NCI-H128 (cell line): ENCODE data around the gene NRXN3.
A peak's percentile ranks its signal among the peaks of the same experiment; 100 is the strongest.

Experiments
- DNase-seq: peaks from one replicate; lab custom pipeline; 2025; ENCODE audit not compliant: unreplicated experiment; lab: John Stamatoyannopoulos, UW

NRXN3 gene

GRCh38 chr14:79585845-79586244 is 1415.7 kb downstream of the NRXN3 start:
- no peak for DNase-seq

GRCh38 chr14:79586416-79586815 is 1416.2 kb downstream of the NRXN3 start:
- no peak for DNase-seq

DNA sequence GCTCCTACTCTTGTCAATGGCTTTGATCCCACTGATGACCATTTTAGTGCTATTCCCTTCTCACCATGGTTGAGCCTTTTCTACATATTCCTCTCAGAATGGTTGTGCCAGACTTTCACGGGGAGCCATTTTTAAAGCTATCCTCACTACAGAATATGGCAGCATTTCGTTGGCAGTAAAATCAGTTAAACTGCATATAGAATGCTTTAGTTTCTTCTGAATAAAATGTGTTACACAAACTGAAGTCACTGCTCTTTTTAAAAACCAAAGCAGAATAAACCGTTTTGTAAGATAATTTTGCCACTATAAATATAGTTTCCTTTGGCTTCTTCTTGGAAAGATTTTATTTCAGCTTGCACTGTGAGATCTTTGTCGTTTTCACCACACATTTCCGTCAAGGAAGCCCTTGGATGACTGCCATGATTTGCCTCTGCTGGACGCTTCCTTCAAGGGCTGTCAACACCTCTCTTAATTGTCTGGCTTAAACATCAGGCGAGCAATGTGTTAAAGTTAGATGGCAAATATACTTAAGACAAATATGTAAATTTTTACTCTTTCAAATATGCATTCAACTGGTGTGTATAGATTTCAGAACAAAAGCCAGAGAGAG is 1416.9 kb downstream of the NRXN3 start:
- no peak for DNase-seq

DNA sequence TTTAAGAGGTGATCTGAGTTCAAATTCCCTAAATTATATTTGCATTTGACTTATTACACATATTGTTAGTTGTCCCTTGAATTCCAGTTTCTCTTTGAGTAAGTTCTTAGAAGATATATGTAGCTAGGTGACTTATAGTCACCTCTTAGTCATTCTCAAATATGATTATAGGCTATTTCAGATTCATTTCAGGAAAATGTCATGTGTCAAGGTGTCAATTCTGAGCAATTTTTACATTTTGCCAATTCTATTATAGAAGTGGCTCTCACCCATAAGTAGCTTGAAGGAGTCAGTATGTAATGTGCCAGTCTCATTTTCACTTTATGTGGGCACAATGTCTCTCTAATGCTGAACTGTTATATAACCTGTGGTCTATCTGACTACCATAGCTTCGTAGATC is 1417.7 kb downstream of the NRXN3 start:
- DNase-seq = no peak

DNA sequence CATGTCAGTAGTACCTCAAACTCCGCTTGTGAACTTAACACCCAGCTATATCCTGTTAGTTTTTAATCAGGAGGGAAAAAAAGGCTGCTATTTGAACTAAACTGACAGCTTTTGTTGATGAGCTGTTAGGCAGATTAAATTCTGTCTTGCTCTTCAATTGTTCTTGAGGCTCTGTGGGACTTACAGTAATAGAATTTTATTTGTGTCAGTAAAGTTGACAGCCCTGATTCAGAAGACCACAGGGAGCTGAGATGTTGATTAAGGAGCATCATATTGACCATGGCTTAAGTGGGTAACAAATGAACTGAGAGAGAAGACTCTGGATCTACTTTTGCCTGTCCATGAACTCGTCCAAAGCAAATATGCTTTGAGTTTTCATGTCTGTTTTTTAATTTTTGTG is 1418.2 kb downstream of the NRXN3 start:
- no peak for DNase-seq

DNA sequence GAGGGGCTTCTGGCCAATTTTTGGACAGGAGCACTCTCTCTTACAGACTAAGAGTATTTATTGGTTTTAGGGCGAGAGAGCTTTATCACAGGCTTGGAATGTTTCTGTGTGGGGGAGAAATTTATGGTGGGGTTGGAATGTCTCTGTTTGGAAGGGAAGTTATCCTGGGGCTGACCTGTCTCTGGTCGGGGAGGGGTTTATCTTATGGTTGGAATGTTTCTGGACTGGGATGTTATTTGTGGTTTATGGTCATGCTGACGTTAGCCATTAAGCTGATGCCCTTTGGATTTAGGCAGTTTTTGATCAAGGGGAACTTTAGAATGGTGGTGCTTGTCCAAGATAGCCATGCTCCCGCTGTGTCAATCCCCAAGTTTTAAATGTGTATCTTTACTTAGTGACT is 1426.4 kb downstream of the NRXN3 start:
- no peak for DNase-seq

GRCh38 chr14:79597566-79597965 is 1427.4 kb downstream of the NRXN3 start:
- DNase-seq = no peak

DNA sequence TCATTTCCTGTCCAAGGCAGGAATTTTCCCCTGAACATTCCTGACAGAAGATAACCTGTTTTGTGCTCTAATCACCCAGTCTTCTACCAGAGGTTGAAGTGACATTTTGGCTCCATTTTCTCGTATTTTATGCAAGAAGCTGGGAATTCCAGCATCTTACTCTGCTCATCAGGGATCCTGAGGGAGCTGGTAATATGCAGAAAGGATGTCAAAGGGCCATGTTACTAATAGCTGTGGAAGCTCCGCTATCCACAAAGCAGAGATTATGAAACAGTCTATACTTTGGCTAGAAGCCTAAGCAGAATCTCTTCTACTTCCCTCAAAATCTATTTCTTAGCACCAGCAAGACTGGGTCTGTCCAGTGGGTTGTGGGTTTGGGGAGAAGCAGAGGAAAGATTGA is 1428.2 kb downstream of the NRXN3 start:
- DNase-seq = no peak

- no peak for DNase-seq
Observed at GRCh38 chr14:79599239-79599638, 1429.1 kb downstream of the NRXN3 start.

- no peak for DNase-seq
Observed at GRCh38 chr14:79600406-79600805, 1430.2 kb downstream of the NRXN3 start.

- DNase-seq = no peak
Observed at GRCh38 chr14:79601579-79601978, 1431.4 kb downstream of the NRXN3 start.

DNA sequence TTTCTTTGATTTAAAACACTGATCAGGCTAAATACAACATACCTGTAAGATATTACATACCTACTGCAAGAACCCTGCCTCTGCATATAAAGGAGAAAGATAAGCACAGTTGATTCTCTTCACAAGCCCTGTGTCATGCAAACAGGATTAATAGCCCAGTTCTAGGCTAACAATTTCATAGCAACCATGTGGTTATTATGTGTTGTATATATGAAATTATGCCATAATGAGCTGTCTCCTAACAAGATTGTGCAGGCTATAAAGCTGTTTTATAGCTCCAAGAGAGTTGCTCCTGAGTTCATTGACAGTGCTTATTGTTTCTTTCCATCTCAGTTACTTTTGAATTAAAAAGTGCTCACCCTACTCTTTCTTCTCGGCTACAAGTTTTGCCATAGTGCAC is 1431.9 kb downstream of the NRXN3 start:
- DNase-seq = no peak

DNA sequence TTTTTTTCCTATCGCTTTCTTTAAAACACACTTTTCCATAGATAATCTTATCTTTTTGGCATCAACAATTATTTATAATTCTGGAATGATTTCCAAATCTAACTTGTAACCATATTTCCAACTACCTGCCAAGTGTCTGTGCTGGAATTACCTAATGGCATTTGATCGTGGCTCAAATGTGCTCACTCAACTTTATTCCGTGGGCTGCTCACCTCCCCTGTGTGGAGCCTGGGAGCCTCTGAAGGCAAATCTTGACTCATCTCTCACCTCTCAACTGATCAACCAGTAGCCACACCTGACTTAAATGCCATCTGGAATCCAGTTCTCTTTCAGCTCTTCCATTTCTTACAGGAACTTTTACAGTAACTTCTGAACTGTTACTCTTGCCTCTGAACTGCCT is 1432.6 kb downstream of the NRXN3 start:
- no peak for DNase-seq

GRCh38 chr14:79605849-79606248 is 1435.7 kb downstream of the NRXN3 start:
- DNase-seq = peak; percentile 95

- DNase-seq = no peak
Observed at GRCh38 chr14:79608446-79608845, 1438.3 kb downstream of the NRXN3 start.

GRCh38 chr14:79613625-79614024 is 1443.5 kb downstream of the NRXN3 start:
- no peak for DNase-seq

DNA sequence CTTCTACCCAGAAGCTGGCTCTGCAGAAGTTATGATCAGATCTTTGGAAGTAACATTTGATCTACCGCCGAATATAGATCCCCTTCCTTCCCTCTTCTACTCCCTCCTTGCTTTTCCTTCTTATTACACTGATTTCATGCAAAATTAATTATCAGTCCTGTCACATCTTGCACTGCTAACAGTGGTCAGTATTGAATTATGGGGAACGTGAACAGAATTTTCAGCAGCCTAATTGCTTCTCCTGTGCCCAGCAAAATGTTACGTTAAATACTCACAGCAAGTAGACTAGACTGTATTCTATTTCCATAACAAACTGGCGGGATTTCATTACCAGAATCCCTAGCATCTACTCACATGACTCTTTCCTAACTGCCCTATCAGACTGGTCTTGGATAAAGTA is 1444.3 kb downstream of the NRXN3 start:
- no peak for DNase-seq

- DNase-seq = no peak
Observed at GRCh38 chr14:79627058-79627457, 1456.9 kb downstream of the NRXN3 start.

DNA sequence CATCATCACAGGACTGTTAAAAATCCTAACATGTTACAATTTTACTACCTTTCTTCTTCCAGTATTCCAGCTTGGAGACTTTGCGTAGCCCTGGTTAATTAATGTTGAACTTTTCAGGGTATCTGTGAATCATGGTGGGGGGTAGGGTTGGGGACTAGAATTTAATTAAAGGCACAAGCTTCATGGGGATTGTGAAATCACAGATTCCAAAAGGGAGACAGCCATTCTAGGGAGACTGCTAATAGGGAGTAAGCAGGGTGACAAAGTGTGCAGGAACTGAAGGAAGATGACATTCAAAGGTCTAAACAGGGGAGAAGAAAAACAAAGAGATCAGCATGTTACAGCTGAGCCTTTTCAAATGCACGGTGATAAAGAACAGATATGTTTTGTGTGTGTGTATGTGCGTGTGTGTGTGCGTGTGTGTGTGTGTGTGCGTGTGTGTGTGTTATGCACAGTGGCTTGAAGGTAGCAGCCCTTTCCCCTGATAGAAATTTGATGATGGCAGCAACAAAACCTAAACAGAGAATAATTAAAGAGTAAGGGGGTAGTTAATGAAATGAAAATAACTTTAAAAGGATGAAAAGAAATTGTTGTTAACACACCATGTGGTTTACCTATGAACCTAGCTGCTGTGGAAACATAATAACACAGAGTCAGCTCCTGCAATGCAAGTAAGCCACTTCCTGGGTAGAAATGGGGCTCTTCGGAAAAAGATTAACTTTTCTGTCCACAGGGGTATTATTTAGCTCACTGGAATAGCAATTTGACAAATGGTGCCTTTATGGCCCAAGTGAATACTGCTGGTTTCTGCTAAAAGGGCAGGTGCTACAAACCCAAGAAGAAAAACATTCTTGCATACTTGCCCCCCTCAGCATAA is 1459.5 kb downstream of the NRXN3 start:
- no peak for DNase-seq

GRCh38 chr14:79630288-79630960 is 1460.3 kb downstream of the NRXN3 start:
- DNase-seq = no peak

DNA sequence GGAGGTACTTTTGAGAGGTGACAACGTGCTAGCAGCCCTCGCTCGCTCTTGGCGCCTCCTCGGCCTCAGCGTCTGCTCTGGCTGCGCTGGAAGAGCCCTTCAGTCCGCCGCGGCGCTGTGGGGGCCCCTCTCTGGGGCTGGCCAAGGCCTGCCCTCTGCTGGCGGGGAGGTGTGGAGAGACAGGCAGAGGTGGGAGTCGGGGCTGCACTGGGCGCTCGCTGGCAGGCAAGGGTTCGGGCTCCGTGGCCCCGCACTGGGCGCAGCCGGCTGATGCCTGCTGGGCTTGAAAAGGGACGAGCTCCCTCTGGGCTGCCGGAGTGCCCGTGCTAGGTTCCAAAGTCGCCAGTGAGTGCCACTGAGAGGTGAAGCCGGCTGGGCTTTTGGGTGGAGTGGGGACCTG is 1461.1 kb downstream of the NRXN3 start:
- DNase-seq = no peak

GRCh38 chr14:79638672-79639266 is 1468.6 kb downstream of the NRXN3 start:
- no peak for DNase-seq
